Naive B cell (primary cell): ENCODE data around the gene TMEM107. TPM values are rescaled to one million over a fixed set of nuclear protein-coding genes. Genes with fewer than 3 reads are reported as not detected.

ENCODE experiments used
- ATAC-seq, 2 donors: fragments of 150-1000 bp; cut with Tn5 transposase; 2 replicates each; pipeline ENCODE4 v1.10.0; 2021; ENCODE audit warnings: low read depth in 2 of 2, mild to moderate bottlenecking in 2 of 2, moderate library complexity in 2 of 2
- DNase-seq: peaks from one replicate; pipeline ENCODE4 v3.0.0; 2022
- H3K27ac Mint-ChIP-seq, 6 donors: one replicate each; pipeline ENCODE4 v1.8.0; 2020 to 2022; ENCODE audit warnings: mild to moderate bottlenecking in 6 of 6, mixed read lengths in 6 of 6, moderate library complexity in 5 of 6, inconsistent platforms in 2 of 6
- H3K27me3 Mint-ChIP-seq, 3 donors: one replicate each; pipeline ENCODE4 v1.8.0; 2021 to 2022; ENCODE audit warnings: mixed read lengths in 3 of 3, mild to moderate bottlenecking in 1 of 3
- H3K36me3 Mint-ChIP-seq, 2 donors: one replicate each; pipeline ENCODE4 v1.8.0; 2020 to 2022; ENCODE audit warnings: mixed read lengths in 2 of 2, inconsistent platforms in 1 of 2, mild to moderate bottlenecking in 1 of 2
- H3K4me1 Mint-ChIP-seq, 3 donors: one replicate each; pipeline ENCODE4 v1.8.0; 2020 to 2022; ENCODE audit warnings: mixed read lengths in 3 of 3, inconsistent platforms in 1 of 3, mild to moderate bottlenecking in 1 of 3, moderate library complexity in 1 of 3
- H3K4me3 Mint-ChIP-seq, 8 donors: one replicate each; pipeline ENCODE4 v1.8.0; 2020 to 2022; ENCODE audit warnings: mild to moderate bottlenecking in 8 of 8, mixed read lengths in 8 of 8, moderate library complexity in 8 of 8, inconsistent platforms in 2 of 8
- H3K9me3 Mint-ChIP-seq, 7 donors: one replicate each; pipeline ENCODE4 v1.8.0; 2020 to 2022; ENCODE audit warnings: mixed read lengths in 7 of 7, mild to moderate bottlenecking in 5 of 7, inconsistent platforms in 2 of 7, moderate library complexity in 1 of 7
- polyA plus RNA-seq, 6 donors: library from polyadenylated mRNA; unstranded; fragments of 300-500 nt; fragmentation: Illumina TruSeq; gene quantifications; one replicate each; pipeline ENCODE4 v1.2.3, GENCODE V29; 2021; ENCODE audit warnings: low read depth in 6 of 6

The TMEM107 gene
- polyA plus RNA-seq, 6 donors from 2014 or later: 29.9 to 42.3 (median 34.7) TPM

DNA sequence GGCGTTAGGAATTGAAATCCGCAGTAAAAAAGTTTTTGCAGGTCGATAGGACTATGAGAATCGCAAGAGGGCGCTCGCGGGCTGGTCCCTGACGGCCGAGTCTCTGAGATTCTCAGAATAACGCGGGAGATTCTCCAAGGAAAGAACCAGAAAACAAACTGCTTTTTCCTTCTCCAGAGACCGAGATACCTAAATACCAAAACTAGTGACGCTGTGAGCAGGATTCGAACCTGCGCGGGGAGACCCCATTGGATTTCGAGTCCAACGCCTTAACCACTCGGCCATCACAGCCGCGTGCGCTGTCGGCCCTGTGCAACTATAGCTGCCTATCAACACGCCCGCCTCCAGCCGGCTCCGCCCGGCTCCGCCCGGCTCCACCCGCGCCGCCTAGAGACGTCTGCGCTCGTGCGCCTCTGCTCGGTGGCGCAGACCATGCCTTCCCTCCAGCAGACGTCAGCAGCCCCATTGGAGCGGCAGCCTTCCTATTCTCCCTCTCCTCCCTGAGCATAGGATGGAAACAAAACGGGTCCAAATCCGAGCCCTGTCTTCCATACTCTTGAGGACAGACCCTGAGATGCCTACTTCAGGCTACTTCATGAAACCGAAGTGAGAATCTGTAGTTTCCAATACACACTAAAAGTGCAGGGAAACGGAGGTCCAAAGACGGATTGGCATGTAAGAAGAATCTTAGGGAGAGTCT is 37.4 kb downstream of the TMEM107 start:
- H3K27ac Mint-ChIP-seq: no peak overlapping the region
- no peaks in the 10 kb centered on the region for H3K9me3 Mint-ChIP-seq
- peak; percentile 93 for DNase-seq
- no peak overlapping the region for H3K4me3 Mint-ChIP-seq
- peak; percentile 86 to 87 for ATAC-seq
- H3K4me1 Mint-ChIP-seq: peaks cover 3 to 8% (median 7%) of the 10 kb centered on the region in 3 donors
- peaks cover 0 to 4% of the 10 kb centered on the region in 2 donors for H3K36me3 Mint-ChIP-seq
- no peaks in the 10 kb centered on the region for H3K27me3 Mint-ChIP-seq

DNA sequence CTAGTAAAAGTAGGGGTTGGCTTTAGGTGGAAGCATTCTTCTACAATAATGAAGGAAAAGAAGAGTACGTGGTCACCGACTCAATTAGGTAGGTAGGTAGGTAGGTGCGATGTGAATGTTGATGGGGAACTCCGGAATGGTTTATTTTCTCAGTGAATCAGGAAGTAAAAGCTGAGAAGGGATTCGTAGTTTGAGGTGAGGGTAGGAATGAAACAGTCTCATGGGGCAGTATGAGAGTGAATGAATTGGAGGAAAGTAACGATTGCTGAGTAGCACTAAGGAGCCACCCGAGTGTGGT is 37.9 kb downstream of the TMEM107 start:
- ATAC-seq (peak; percentile 40 to 45), DNase-seq (no peak)
- Mint-ChIP-seq H3K9me3 (no peaks in the 10 kb centered on the region), H3K4me1 (peaks cover 0 to 7% (median 6%) of the 10 kb centered on the region in 3 donors), H3K27me3 (no peaks in the 10 kb centered on the region), H3K27ac (no peak overlapping the region), H3K36me3 (no peaks in the 10 kb centered on the region), H3K4me3 (no peak overlapping the region)

DNA sequence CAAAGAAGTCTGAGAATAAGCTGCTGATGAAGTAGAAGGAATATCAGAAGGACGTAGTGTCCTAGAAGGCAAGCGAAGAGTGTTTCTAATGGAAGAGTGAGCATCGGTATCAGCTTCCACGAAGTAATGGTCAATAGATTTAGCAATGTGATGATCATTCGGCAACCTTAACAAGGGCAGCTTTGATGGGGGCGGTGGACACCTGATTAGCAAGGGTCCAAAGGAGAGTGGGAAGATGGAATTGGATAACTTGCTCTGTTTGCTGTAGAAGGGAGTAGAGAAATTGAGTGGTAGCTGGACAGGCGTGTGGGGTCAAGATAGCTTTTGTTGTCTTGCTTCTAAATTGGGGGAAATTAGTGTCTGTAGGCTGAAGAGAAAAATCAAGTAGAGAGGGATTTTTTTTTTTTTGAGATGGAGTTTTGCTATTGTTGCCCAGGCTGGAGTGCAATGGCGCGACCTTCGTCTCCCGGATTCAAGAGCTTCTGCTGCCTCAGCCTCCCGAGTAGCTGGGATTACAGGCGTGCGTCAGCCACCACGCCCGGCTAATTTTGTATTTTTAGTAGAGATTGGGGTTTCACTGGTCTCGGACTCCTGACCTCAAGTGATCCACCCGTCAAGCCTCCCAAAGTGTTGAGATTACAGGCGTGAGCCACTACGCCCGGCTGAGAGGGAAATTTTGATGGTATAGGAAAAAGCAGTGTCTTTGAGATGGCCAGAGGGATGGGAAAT is 38.4 kb downstream of the TMEM107 start:
- H3K4me3 Mint-ChIP-seq: no peak overlapping the region
- DNase-seq (peak; percentile 23), ATAC-seq (no peak)
- H3K27me3 Mint-ChIP-seq: no peaks in the 10 kb centered on the region
- H3K27ac Mint-ChIP-seq: no peak overlapping the region
- peaks cover 0 to 7% (median 6%) of the 10 kb centered on the region in 3 donors for H3K4me1 Mint-ChIP-seq
- H3K36me3 Mint-ChIP-seq: no peaks in the 10 kb centered on the region
- no peaks in the 10 kb centered on the region for H3K9me3 Mint-ChIP-seq

DNA sequence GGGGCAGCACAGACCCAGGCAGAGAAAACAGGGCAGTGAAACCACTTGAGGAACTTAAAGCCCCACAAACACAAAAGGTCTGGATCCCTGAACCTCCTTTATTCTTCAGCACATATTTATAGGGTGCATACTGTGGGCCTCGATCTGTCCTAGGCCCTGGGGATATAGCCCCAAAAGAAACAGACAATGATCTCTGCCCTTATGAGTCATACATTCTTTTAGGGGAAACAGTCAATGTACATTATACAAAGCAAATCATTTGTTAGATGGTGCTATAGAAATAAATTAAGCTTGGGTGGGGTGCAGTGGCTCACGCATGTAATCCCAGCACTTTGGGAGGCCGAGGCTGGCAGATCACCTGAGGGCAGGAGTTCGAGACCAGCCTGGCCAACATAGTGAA is 42.2 kb downstream of the TMEM107 start:
- H3K4me3 Mint-ChIP-seq: peak overlapping the region in 1 of 8 donors; percentile 35
- H3K36me3 Mint-ChIP-seq: no peaks in the 10 kb centered on the region
- no peak overlapping the region for H3K27ac Mint-ChIP-seq
- peaks cover 0 to 4% (median 3%) of the 10 kb centered on the region in 3 donors for H3K4me1 Mint-ChIP-seq
- no peak for ATAC-seq
- no peaks in the 10 kb centered on the region for H3K9me3 Mint-ChIP-seq
- no peak for DNase-seq
- peaks cover 7 to 23% (median 13%) of the 10 kb centered on the region in 3 donors for H3K27me3 Mint-ChIP-seq

DNA sequence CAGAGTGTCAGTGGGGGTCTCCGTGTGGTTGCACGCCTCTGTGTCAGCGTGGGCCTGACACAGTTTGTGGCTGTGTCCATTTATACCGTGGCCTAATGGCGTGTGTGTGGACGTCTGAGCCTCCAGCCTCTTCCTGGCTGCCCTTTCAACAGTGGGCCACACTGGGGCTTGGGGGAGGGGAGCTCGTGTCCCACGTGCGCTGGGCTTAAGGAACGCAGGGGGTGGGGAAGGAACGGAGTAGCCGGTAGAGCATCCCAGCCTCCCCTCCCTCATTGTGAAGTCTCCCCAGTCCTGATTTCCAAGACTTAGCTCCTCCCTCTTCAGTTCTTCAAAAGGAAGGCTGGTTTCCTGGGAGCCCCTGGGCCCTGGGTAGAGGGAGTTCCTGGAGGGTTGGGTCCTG is 42.8 kb downstream of the TMEM107 start:
- Mint-ChIP-seq H3K27me3 (peaks cover 10 to 24% (median 14%) of the 10 kb centered on the region in 3 donors), H3K9me3 (no peaks in the 10 kb centered on the region), H3K36me3 (no peaks in the 10 kb centered on the region), H3K27ac (no peak overlapping the region), H3K4me3 (no peak overlapping the region), H3K4me1 (peaks cover 0 to 4% (median 3%) of the 10 kb centered on the region in 3 donors)
- ATAC-seq (no peak), DNase-seq (no peak)

DNA sequence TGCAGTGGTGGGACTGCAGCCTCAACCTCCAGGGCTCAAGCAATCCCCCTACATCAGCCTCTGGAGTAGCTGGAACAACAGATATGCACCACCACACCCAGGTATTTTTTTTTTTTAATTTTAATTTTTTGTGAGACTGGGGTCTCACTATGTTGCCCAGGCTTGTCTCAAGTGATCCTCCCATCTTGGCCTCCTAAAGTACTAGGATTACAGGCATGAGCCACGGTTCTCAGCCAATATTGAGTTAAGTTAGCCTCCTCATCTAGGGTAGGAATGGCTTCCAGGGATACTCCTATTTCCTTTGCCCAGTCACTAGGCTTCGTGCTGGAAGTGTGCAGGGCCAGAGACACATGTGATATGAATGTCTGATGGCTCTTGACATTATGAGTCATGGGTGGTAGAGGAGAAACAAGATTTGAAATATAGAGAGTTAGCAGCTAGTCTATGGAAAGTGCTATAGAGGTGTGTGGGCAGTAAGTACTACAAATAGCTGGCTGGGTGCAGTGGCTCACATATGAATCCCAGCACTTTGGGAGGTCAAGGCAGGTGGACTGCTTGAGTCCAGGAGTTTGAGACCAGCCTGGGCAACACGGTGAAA is 44.2 kb downstream of the TMEM107 start:
- H3K27me3 Mint-ChIP-seq: peaks cover 17 to 29% (median 20%) of the 10 kb centered on the region in 3 donors
- DNase-seq (no peak), ATAC-seq (no peak)
- H3K36me3 Mint-ChIP-seq: no peaks in the 10 kb centered on the region
- H3K4me3 Mint-ChIP-seq: peak overlapping the region in 1 of 8 donors; percentile 21
- peaks cover 5 to 11% (median 8%) of the 10 kb centered on the region in 3 donors for H3K4me1 Mint-ChIP-seq
- H3K9me3 Mint-ChIP-seq: no peaks in the 10 kb centered on the region
- peak overlapping the region in 1 of 6 donors; percentile 72 for H3K27ac Mint-ChIP-seq

DNA sequence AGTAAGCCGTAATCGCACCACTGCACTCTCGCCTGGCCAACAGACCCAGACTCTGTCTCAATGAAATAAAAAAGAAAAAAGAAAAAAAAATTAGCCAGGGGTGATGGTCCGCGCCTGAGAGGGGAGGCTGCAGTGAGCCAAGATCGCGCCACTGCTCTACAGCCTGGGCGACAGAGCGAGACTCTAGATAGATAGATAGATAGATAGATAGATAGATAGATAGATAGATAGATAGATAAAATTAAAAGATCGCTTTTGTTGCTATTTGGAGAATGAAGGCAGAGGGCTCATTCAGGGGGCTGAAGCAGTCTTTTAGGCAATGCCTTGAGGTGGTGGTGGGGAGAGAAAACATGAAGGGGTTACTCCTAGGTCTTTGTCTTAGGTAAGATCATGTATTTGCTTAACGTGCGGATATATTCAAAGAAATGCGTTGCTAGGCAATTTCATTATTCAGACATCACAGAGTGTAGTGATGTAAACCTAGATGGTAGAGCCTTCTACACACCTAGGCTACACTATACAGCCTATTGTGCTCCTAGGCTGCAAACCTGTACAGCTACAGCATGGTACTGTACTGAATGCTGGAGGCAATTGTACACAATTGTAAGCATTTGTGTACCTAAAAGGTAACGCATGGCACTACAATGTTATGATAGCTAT is 47.9 kb downstream of the TMEM107 start:
- H3K27me3 Mint-ChIP-seq: peaks cover 37 to 57% (median 42%) of the 10 kb centered on the region in 3 donors
- DNase-seq: no peak
- H3K36me3 Mint-ChIP-seq: no peaks in the 10 kb centered on the region
- H3K27ac Mint-ChIP-seq: no peak overlapping the region
- H3K9me3 Mint-ChIP-seq: peaks cover 0 to 3% (median 0%) of the 10 kb centered on the region in 7 donors
- H3K4me1 Mint-ChIP-seq: peaks cover 37 to 45% (median 42%) of the 10 kb centered on the region in 3 donors
- H3K4me3 Mint-ChIP-seq: peak overlapping the region in 2 of 8 donors; percentile 29 to 79
- ATAC-seq: no peak

DNA sequence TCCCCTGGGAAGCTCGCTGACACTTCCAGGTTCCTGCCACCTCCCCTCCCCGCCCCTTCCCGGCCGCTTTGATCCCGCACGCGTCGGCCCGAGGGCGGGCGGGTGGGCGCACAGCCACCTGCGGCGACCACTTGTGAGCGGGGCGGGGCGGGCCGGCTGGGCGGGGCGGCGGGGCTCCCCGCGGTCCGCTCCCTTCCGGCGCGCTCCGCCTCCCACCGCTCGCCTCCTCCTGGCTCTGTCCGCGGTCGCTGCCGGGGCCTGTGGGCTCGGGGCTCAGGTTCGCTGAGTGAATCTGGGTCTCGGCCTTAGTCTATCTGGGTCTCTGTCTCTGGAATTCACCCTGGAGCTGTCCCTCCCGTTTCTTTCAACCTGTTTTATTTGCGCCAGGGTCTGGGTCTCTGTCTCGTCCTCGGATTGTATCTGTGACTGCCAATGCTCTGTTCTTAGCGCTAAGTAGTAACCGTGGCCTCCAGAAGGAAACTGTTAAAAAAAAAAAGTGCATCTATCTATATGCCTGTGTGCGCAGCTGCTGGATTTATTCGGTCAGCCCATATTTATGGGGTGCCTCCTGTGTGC is 49.6 kb downstream of the TMEM107 start:
- H3K27me3 Mint-ChIP-seq: peaks cover 44 to 60% (median 48%) of the 10 kb centered on the region in 3 donors
- peaks cover 0 to 3% (median 0%) of the 10 kb centered on the region in 7 donors for H3K9me3 Mint-ChIP-seq
- ATAC-seq (peak; percentile 32 to 37), DNase-seq (no peak)
- no peaks in the 10 kb centered on the region for H3K36me3 Mint-ChIP-seq
- peaks cover 47 to 58% (median 53%) of the 10 kb centered on the region in 3 donors for H3K4me1 Mint-ChIP-seq
- peak overlapping the region; percentile 89 to 99 (median 96) for H3K4me3 Mint-ChIP-seq
- peak overlapping the region; percentile 71 to 100 (median 95) for H3K27ac Mint-ChIP-seq

DNA sequence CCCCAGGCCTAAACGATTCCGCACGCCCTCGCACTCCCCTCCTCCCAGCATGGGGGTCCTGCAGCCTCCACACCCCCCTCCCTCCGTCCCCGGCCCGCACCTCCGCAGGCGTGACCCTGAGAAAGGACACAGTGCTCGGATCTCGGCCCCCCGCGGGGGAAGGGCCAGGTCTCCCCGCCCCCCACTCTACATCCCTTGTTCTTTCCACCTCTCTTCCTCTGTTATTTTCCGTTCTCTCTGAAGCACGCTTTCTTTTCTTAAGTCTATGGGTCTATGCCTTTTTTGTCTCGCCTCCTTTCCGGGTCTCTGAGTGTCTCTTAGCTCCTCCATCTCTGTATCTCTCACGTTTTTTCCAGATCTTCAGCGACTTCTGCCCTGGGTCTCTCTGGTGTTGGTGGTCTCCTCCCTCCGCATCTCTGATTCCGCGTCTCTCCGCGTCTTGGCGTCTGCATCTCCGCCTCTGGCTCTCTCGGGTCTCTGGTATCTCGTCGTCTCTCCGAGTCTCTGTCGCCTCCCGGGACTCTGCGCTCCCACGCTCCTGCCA is 50.2 kb downstream of the TMEM107 start:
- peak overlapping the region; percentile 83 to 98 (median 94) for H3K4me3 Mint-ChIP-seq
- no peak for DNase-seq
- H3K27me3 Mint-ChIP-seq: peaks cover 42 to 61% (median 48%) of the 10 kb centered on the region in 3 donors
- H3K27ac Mint-ChIP-seq: peak overlapping the region; percentile 52 to 100 (median 95)
- no peaks in the 10 kb centered on the region for H3K36me3 Mint-ChIP-seq
- H3K9me3 Mint-ChIP-seq: peaks cover 0 to 3% (median 0%) of the 10 kb centered on the region in 7 donors
- ATAC-seq: peak in 1 of 2 donors; percentile 6
- H3K4me1 Mint-ChIP-seq: peaks cover 49 to 59% (median 56%) of the 10 kb centered on the region in 3 donors

DNA sequence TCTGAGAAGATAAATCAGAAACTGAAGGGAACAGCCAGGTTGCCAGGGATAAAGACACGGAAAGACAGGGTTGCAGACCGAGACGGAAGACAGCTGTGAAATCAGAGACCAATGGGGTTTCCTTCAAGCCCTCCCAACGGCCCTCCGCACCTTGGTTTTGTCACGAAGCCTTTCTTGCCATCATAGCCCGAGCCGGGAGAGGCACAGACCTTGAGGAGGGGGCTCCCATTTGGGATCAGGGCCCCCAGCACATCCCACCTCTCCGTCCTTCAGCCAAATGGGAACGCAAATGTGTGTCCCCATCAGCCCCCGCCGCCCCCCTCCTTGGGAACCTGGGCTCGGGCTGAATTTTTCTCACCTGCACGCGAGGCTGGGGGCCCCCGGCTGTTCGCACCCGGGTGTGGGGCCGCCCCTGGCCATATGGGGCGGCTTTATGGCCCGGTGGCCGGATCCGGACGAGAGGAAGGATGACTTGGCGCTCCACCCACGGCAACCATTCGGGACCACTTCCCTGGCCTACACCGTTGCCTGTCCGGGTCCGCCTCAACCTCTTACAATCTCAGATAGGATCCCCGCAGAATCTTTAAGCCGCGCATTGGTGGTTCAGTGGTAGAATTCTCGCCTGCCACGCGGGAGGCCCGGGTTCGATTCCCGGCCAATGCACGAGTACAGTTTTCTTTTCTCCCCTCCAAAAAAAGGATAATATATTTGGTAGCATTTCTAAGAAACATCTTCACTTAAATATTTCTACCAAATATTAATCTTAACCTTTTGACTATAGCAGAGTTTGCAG is 50.8 kb downstream of the TMEM107 start:
- Mint-ChIP-seq H3K4me3 (peak overlapping the region; percentile 83 to 98 (median 94)), H3K27me3 (peaks cover 44 to 67% (median 48%) of the 10 kb centered on the region in 3 donors), H3K9me3 (peaks cover 0 to 5% (median 0%) of the 10 kb centered on the region in 7 donors), H3K36me3 (no peaks in the 10 kb centered on the region), H3K27ac (peak overlapping the region; percentile 52 to 100 (median 98)), H3K4me1 (peaks cover 56 to 66% (median 63%) of the 10 kb centered on the region in 3 donors)
- peak; percentile 57 to 58 for ATAC-seq
- DNase-seq: peak; percentile 85

DNA sequence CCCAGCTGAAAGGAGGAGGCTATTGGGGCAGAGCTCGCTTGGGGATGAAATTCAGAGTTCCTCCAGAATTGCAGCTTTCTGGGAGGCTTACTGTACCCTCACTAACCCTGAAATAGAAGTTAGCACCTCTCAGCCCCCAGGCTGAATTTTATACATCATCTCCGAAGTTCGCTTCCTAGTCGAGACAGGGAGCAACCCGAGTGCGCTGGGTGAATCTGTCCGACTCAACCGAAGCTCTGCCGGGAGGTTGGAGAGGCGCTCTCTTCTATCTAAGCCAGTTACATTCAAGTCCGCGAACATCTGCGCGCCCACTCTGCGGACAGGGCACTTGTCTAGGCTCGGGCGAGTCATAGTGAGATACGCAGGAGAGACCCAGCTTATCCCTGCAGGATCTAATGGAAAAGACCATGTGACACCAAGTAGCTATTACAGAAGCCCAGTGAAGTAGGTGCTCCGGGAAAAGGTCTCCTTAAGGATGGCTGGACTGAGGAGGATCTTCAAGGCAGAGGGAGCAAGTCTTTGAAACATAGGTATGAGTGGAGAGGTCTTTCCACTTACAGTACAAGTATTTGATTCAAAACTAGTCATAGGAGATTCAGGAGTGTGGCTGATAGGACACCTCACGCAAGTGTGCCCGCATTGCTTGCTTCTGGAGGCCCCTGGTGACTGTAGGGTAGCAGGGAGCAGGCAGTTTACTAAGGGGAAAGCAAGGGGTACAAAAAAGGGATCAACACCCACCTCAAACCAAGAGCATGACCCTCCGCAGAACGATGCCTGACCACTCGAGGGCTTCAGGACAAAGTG is 51.6 kb downstream of the TMEM107 start:
- no peak for DNase-seq
- Mint-ChIP-seq H3K27ac (peak overlapping the region in 4 of 6 donors; percentile 98 to 100 (median 99)), H3K36me3 (no peaks in the 10 kb centered on the region), H3K9me3 (peaks cover 0 to 6% (median 0%) of the 10 kb centered on the region in 7 donors), H3K4me3 (peak overlapping the region; percentile 83 to 98 (median 94)), H3K27me3 (peaks cover 41 to 60% (median 52%) of the 10 kb centered on the region in 3 donors), H3K4me1 (peaks cover 64 to 74% (median 71%) of the 10 kb centered on the region in 3 donors)
- no peak for ATAC-seq
